Neural progenitor cell (in vitro differentiated cells): Measurements from ENCODE around the gene CROCC2. TPM values are rescaled to one million over a fixed set of nuclear protein-coding genes. Genes with fewer than 3 reads are reported as not detected.

ENCODE experiments used
- DNase-seq: peaks from one replicate; pipeline ENCODE4 v3.0.0-alpha.2; 2016; ENCODE audit warnings: low spot score
- H2AFZ ChIP-seq: fragments of 200-600 bp; sonication (generic); replicated peaks from 2 replicates; pipeline ENCODE4 v1.6.1; 2016; ENCODE audit warnings: antibody characterized with exemption
- H3F3A ChIP-seq: fragments of 200-600 bp; sonication (generic); 2 replicates; pipeline ENCODE4 v1.6.1; 2016; ENCODE audit warnings: antibody characterized with exemption, low read depth
- H3K27ac ChIP-seq: fragments of 200-600 bp; sonication (generic); 2 replicates; pipeline ENCODE4 v1.5.1; 2016; ENCODE audit warnings: mild to moderate bottlenecking
- H3K27me3 ChIP-seq: fragments of 200-600 bp; sonication (generic); 2 replicates; pipeline ENCODE4 v1.6.1; 2016; ENCODE audit warnings: mild to moderate bottlenecking, moderate library complexity
- H3K36me3 ChIP-seq: fragments of 200-600 bp; sonication (generic); 2 replicates; pipeline ENCODE4 v1.5.1; 2016
- H3K4me1 ChIP-seq: fragments of 200-600 bp; sonication (generic); 2 replicates; pipeline ENCODE4 v1.6.1; 2016; ENCODE audit warnings: mixed run types
- H3K4me2 ChIP-seq: fragments of 200-600 bp; sonication (generic); 2 replicates; pipeline ENCODE4 v1.6.1; 2016
- H3K4me3 ChIP-seq: fragments of 200-600 bp; sonication (generic); 2 replicates; pipeline ENCODE4 v1.5.1; 2016
- H3K79me2 ChIP-seq: fragments of 200-600 bp; sonication (generic); 2 replicates; pipeline ENCODE4 v1.6.1; 2016; ENCODE audit warnings: low read depth
- H3K9ac ChIP-seq: fragments of 200-600 bp; sonication (generic); 2 replicates; pipeline ENCODE4 v1.6.1; 2016
- H3K9me3 ChIP-seq: fragments of 200-600 bp; sonication (generic); 2 replicates; pipeline ENCODE4 v1.5.1; 2016; ENCODE audit warnings: low read depth
- H4K20me1 ChIP-seq: fragments of 200-600 bp; sonication (generic); 2 replicates; pipeline ENCODE4 v1.6.1; 2016; ENCODE audit warnings: low read depth
- H3K27ac Mint-ChIP-seq: 3 replicates; pipeline ENCODE4 v1.8.0; 2021; ENCODE audit warnings: mixed read lengths
- H3K27me3 Mint-ChIP-seq: 2 replicates; pipeline ENCODE4 v1.8.0; 2022; ENCODE audit warnings: low read depth, mild to moderate bottlenecking, inconsistent platforms, moderate library complexity, mixed read lengths; ENCODE audit not compliant: insufficient read depth
- H3K36me3 Mint-ChIP-seq: 3 replicates; pipeline ENCODE4 v1.8.0; 2021; ENCODE audit warnings: mixed read lengths
- H3K4me1 Mint-ChIP-seq: 3 replicates; pipeline ENCODE4 v1.8.0; 2021; ENCODE audit warnings: mixed read lengths
- H3K4me3 Mint-ChIP-seq: 3 replicates; pipeline ENCODE4 v1.8.0; 2021; ENCODE audit warnings: mild to moderate bottlenecking, moderate library complexity, mixed read lengths
- H3K9me3 Mint-ChIP-seq: 3 replicates; pipeline ENCODE4 v1.8.0; 2020; ENCODE audit warnings: mixed read lengths
- EZH2 ChIP-seq: fragments of 200-600 bp; sonication (generic); IDR thresholded peaks from 2 replicates; pipeline ENCODE4 v1.6.1; 2017; ENCODE audit warnings: antibody characterized with exemption, mild to moderate bottlenecking, moderate library complexity
- EZH2phosphoT487 ChIP-seq: fragments of 200-600 bp; sonication (generic); IDR thresholded peaks from 2 replicates; pipeline ENCODE4 v1.6.1; 2017; ENCODE audit warnings: antibody characterized with exemption
- total RNA-seq: library from RNA; depleted of rRNA; stranded (reverse); fragments of >200 nt; gene quantifications from 2 replicates; pipeline ENCODE4 v1.2.3, GENCODE V29; 2015; ENCODE audit warnings: low replicate concordance
- TF ChIP-seq, protein P1 (sequence below): fragments of 200-600 bp; sonication (generic); IDR thresholded peaks from 2 replicates; pipeline ENCODE4 v1.5.1; 2017; ENCODE audit warnings: antibody characterized with exemption, mild to moderate bottlenecking

The CROCC2 gene
- total RNA-seq, 1 donor from 2014 or later: not detected

DNA sequence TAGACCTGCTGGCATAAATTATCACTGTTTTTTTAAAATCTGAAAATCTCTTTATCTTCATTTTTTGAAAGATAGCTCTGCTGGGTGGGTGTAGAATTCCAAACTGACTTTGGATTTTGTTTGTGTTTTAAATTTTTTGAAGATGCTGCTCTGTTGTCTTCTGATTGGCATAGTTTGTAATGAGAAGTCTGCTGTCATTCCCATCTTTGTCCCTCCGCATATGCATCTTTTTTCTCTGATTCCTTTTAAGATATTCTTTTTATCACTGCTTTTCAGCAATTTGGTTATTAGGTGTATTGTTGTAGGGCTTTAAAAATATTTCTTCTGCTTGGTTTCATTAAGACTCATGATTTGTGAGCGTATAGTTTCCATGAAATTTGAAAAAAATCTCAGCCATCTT, 99.4 kb downstream of the CROCC2 start:
- TF ChIP-seq, protein P1, sequence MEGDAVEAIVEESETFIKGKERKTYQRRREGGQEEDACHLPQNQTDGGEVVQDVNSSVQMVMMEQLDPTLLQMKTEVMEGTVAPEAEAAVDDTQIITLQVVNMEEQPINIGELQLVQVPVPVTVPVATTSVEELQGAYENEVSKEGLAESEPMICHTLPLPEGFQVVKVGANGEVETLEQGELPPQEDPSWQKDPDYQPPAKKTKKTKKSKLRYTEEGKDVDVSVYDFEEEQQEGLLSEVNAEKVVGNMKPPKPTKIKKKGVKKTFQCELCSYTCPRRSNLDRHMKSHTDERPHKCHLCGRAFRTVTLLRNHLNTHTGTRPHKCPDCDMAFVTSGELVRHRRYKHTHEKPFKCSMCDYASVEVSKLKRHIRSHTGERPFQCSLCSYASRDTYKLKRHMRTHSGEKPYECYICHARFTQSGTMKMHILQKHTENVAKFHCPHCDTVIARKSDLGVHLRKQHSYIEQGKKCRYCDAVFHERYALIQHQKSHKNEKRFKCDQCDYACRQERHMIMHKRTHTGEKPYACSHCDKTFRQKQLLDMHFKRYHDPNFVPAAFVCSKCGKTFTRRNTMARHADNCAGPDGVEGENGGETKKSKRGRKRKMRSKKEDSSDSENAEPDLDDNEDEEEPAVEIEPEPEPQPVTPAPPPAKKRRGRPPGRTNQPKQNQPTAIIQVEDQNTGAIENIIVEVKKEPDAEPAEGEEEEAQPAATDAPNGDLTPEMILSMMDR: no peak
- no peak for TF ChIP-seq EZH2
- Histone ChIP-seq H3K4me2 (no peak overlapping the region), H3K4me3 (no peak overlapping the region), H3K27ac (no peak overlapping the region), H3F3A (no peaks in the 10 kb centered on the region), H2AFZ (no peak overlapping the region), H3K27me3 (peaks cover 18% of the 10 kb centered on the region), H3K36me3 (no peaks in the 10 kb centered on the region), H3K9me3 (no peaks in the 10 kb centered on the region), H3K4me1 (peaks cover 9% of the 10 kb centered on the region), H3K79me2 (no peaks in the 10 kb centered on the region), H3K9ac (no peak overlapping the region), H4K20me1 (no peaks in the 10 kb centered on the region)
- Mint-ChIP-seq H3K27ac (no peak overlapping the region), H3K4me1 (peaks cover 14% of the 10 kb centered on the region), H3K4me3 (no peak overlapping the region), H3K9me3 (peaks cover 27% of the 10 kb centered on the region), H3K27me3 (peaks cover 13% of the 10 kb centered on the region), H3K36me3 (no peaks in the 10 kb centered on the region)
- DNase-seq: no peak

DNA sequence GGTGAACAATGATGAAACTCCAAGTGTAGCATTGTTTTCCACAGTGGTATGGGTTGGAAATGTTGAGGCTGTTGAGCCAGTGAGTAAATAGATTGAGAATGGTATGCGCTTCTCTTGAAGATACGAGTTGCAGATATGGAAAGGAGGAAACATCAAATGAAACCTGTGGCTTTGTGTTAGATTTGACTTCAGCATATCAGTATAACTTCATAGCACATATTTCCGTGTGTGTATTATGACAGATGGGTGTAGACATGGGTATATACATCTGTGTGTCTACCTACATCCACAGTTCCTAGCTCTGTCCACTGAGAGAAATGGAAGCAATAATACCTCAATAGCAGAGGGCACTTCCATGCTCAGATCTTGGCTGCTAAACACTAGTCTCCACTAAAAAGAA, 100.3 kb downstream of the CROCC2 start:
- Mint-ChIP-seq H3K27me3 (peaks cover 10% of the 10 kb centered on the region), H3K27ac (no peak overlapping the region), H3K36me3 (no peaks in the 10 kb centered on the region), H3K4me1 (peaks cover 14% of the 10 kb centered on the region), H3K9me3 (peaks cover 24% of the 10 kb centered on the region), H3K4me3 (no peak overlapping the region)
- H4K20me1 ChIP-seq: no peaks in the 10 kb centered on the region
- H3K9ac ChIP-seq: no peak overlapping the region
- H3K4me3 ChIP-seq: no peak overlapping the region
- no peak overlapping the region for H3K27ac ChIP-seq
- no peak overlapping the region for H2AFZ ChIP-seq
- H3K9me3 ChIP-seq: no peaks in the 10 kb centered on the region
- H3F3A ChIP-seq: no peaks in the 10 kb centered on the region
- H3K36me3 ChIP-seq: no peaks in the 10 kb centered on the region
- DNase-seq: no peak
- H3K4me1 ChIP-seq: peaks cover 9% of the 10 kb centered on the region
- no peak overlapping the region for H3K4me2 ChIP-seq
- H3K27me3 ChIP-seq: peaks cover 10% of the 10 kb centered on the region
- no peaks in the 10 kb centered on the region for H3K79me2 ChIP-seq
- TF ChIP-seq, protein P1: no peak

DNA sequence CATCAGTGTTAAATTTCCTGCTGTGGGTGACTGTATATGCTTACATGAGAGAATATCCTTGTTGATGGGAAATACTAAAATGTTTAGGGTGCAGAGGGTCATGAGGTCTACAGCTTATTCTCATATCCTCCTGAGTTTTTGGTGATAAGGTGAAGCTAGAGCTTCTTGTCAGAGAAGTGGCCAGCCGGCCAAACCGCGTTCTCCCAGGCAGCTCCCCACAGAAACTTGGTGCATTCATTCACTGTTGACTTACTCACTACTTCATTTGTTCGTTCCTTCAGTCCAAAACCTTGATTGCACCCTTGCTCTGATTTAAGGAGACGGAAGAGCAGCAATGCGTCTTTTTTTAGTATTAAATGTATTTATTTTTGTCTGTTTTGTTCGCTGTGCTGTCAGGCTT, 101.0 kb downstream of the CROCC2 start:
- no peak overlapping the region for H3K4me3 ChIP-seq

More for the DNA sequence above, 101.0 kb downstream of the CROCC2 start:
- H3K4me1 ChIP-seq: peaks cover 9% of the 10 kb centered on the region
- H4K20me1 ChIP-seq: no peaks in the 10 kb centered on the region
- no peak overlapping the region for H3K9ac ChIP-seq
- H3F3A ChIP-seq: no peaks in the 10 kb centered on the region
- H3K4me2 ChIP-seq: no peak overlapping the region
- no peaks in the 10 kb centered on the region for H3K9me3 ChIP-seq
- Mint-ChIP-seq H3K4me3 (no peak overlapping the region), H3K4me1 (peaks cover 14% of the 10 kb centered on the region), H3K9me3 (peaks cover 24% of the 10 kb centered on the region), H3K36me3 (no peaks in the 10 kb centered on the region), H3K27ac (no peak overlapping the region), H3K27me3 (peaks cover 7% of the 10 kb centered on the region)
- H3K27me3 ChIP-seq: peaks cover 3% of the 10 kb centered on the region
- H2AFZ ChIP-seq: no peak overlapping the region
- H3K36me3 ChIP-seq: no peaks in the 10 kb centered on the region
- DNase-seq: no peak
- TF ChIP-seq, protein P1: no peak
- TF ChIP-seq EZH2phosphoT487 (no peak), EZH2 (no peak)
- no peaks in the 10 kb centered on the region for H3K79me2 ChIP-seq
- no peak overlapping the region for H3K27ac ChIP-seq
